GM12878 (cell line): ENCODE measurements around the gene TMEM171. TPM values are rescaled to one million over a fixed set of nuclear protein-coding genes. Genes with fewer than 3 reads are reported as not detected.

Experiments used
- ATAC-seq: fragments of 200-7000 bp; cut with Tn5 transposase; 3 replicates; pipeline ENCODE4 v1.9.1; 2020; ENCODE audit warnings: mild to moderate bottlenecking, moderate library complexity
- BruUV-seq: library from RNA; stranded (reverse); fragments of 400-500 nt; replicated peaks from 2 replicates; lab custom pipeline; 2021; lab: Mats Ljungman, UMichigan
- CTCF ChIA-PET: fragments of 300-600 bp; sonication (Branson Sonifier 250); formaldehyde crosslinking; extraction: SDS; loops from one replicate; lab custom pipeline; 2021; ENCODE audit warnings: inconsistent platforms; lab: Yijun Ruan, JAX
- POLR2A ChIA-PET: fragments of 350-600 bp; formaldehyde crosslinking; extraction: SDS; loops from one replicate; lab custom pipeline; 2021; ENCODE audit warnings: inconsistent platforms; lab: Charles Lee
- RAD21 ChIA-PET: fragments of 300-600 bp; sonication (Branson Sonifier 250); formaldehyde crosslinking; loops from one replicate; lab custom pipeline; 2023; ENCODE audit warnings: antibody characterized with exemption; ENCODE audit not compliant: unreplicated experiment; lab: Charles Lee
- SMC1A ChIA-PET: fragments of 300-600 bp; sonication (Branson Sonifier 250); formaldehyde crosslinking; loops from one replicate; lab custom pipeline; 2023; ENCODE audit not compliant: unreplicated experiment, uncharacterized antibody; lab: Charles Lee
- DNase-seq: peaks from one replicate; pipeline ENCODE4 v3.0.0-alpha.2; 2011; ENCODE audit warnings: low read depth, low spot score
- FAIRE-seq: peaks from 3 replicates; lab custom pipeline; 2011; peaks lifted over from hg19 to GRCh38; lab: Jason Lieb, UNC
- H2AFZ ChIP-seq: 2 replicates; pipeline ENCODE4 v1.6.0; 2011; ENCODE audit warnings: low read depth, low read length, control low read depth; ENCODE audit not compliant: control insufficient read depth
- H3K27ac ChIP-seq: 2 replicates; pipeline ENCODE4 v1.5.1; 2011; ENCODE audit warnings: control low read depth; ENCODE audit not compliant: control insufficient read depth, insufficient read depth
- H3K27me3 ChIP-seq, 2 experiments: replicated peaks in 1 of 2; 2 replicates each; pipeline versions ENCODE4 v1.6.0 to v1.6.1; 2011; ENCODE audit warnings: low read length in 1 of 2; ENCODE audit not compliant: control insufficient read depth in 2 of 2, insufficient read depth in 2 of 2
- H3K36me3 ChIP-seq, 2 experiments: 2 replicates each; pipeline ENCODE4 v1.5.1; 2011; ENCODE audit warnings: low read length in 1 of 2; ENCODE audit not compliant: control insufficient read depth in 2 of 2, insufficient read depth in 2 of 2
- H3K4me1 ChIP-seq: 2 replicates; pipeline ENCODE4 v1.6.1; 2011; ENCODE audit warnings: mild to moderate bottlenecking, low read length, moderate library complexity, mixed read lengths; ENCODE audit not compliant: control insufficient read depth, insufficient read depth
- H3K4me2 ChIP-seq: 2 replicates; pipeline ENCODE4 v1.6.0; 2011; ENCODE audit warnings: control low read depth; ENCODE audit not compliant: control insufficient read depth, insufficient read depth
- H3K4me3 ChIP-seq: fragments of 200-600 bp; sonication (generic); 2 replicates; pipeline ENCODE4 v1.5.1; 2016
- H3K79me2 ChIP-seq: 2 replicates; pipeline ENCODE4 v1.6.0; 2011; ENCODE audit warnings: low read length; ENCODE audit not compliant: control insufficient read depth, insufficient read depth
- H3K9ac ChIP-seq: 2 replicates; pipeline ENCODE4 v1.8.0; 2011; ENCODE audit warnings: low read length, control low read depth, mixed read lengths; ENCODE audit not compliant: control insufficient read depth, insufficient read depth
- H3K9me3 ChIP-seq: replicated peaks from 3 replicates; pipeline ENCODE4 v1.5.1; 2011; ENCODE audit warnings: mild to moderate bottlenecking, low read length; ENCODE audit not compliant: control insufficient read depth, insufficient read depth
- H4K20me1 ChIP-seq: 2 replicates; pipeline ENCODE4 v1.6.0; 2011; ENCODE audit not compliant: control insufficient read depth, insufficient read depth
- ASH2L ChIP-seq: fragments of 300-600, 200-600 bp; sonication (generic); IDR thresholded peaks from 2 replicates; pipeline ENCODE4 v1.6.1; 2017; ENCODE audit warnings: low read depth, mild to moderate bottlenecking, borderline replicate concordance
- CHD4 ChIP-seq: fragments of 200-600 bp; sonication (generic); IDR thresholded peaks from 2 replicates; pipeline ENCODE4 v1.6.1; 2016; ENCODE audit warnings: mild to moderate bottlenecking
- CUX1 ChIP-seq: IDR thresholded peaks from 2 replicates; pipeline ENCODE4 v1.6.1; 2012; ENCODE audit warnings: improper control_type of control experiment, low read depth, low read length; ENCODE audit not compliant: insufficient replicate concordance
- NBN ChIP-seq: fragments of 450-650 bp; IDR thresholded peaks from 2 replicates; pipeline ENCODE4 v1.6.1; 2016
- PBX3 ChIP-seq: IDR thresholded peaks from 2 replicates; pipeline ENCODE4 v1.6.1; 2011; ENCODE audit warnings: mild to moderate bottlenecking, low read depth, low read length, moderate library complexity; ENCODE audit not compliant: insufficient replicate concordance
- SPI1 ChIP-seq: IDR thresholded peaks from 2 replicates; pipeline ENCODE4 v1.6.1; 2011; ENCODE audit warnings: low read depth, mild to moderate bottlenecking, low read length, moderate library complexity, borderline replicate concordance; ENCODE audit not compliant: insufficient read depth
- TBL1XR1 ChIP-seq: IDR thresholded peaks from 2 replicates; pipeline ENCODE4 v1.6.1; 2012; ENCODE audit warnings: low read depth, low read length, improper control_type of control experiment
- WGBS: methylation state at CpG from one replicate; pipeline ENCODE4 v1.1.6; 2016; ENCODE audit warnings: low lambda C conversion rate; ENCODE audit not compliant: insufficient replicate concordance, insufficient coverage; ENCODE audit errors: missing lambda C conversion rate; 5-methylcytosine and 5-hydroxymethylcytosine counted together
- in situ Hi-C: fragments of 300-500 bp; cut with MboI; formaldehyde crosslinking; loops from 9 replicates; pipeline ENCODE4 v1.14.3; 2018; ENCODE audit warnings: mixed read lengths
- intact Hi-C: fragments of 100-400 bp; cut with micrococcal nuclease; formaldehyde crosslinking; loops from one replicate; pipeline ENCODE4 v1.14.2; 2022; ENCODE audit not compliant: unreplicated experiment
- polyA plus RNA-seq, 11 experiments: library from polyadenylated mRNA; depleted of rRNA in 4 of 11; unstranded in 6 of 11; stranded (reverse) in 5 of 11; fragments of >200 nt; fragmentation: Nextera tagmentation in 4 of 11; fragmentation: Illumina TruSeq in 1 of 11; extraction: Ambion mirVana in 4 of 11; extraction: Trizol in 1 of 11; gene quantifications; 1 replicate in 1 of 11; 2 replicates in 10 of 11; pipeline versions ENCODE4 v1.2.1 to v1.2.3, GENCODE V29; 2011 to 2016; ENCODE audit warnings: inconsistent platforms in 2 of 11, missing spikeins in 2 of 11, low read depth in 1 of 11
- total RNA-seq, 4 experiments: library from RNA; depleted of rRNA in 3 of 4; stranded (reverse); fragments of >200 nt in 3 of 4; fragmentation: Illumina TruSeq in 1 of 4; extraction: Trizol in 1 of 4; gene quantifications; 2 replicates each; pipeline versions ENCODE4 v1.2.1 to v1.2.3, GENCODE V29; 2013 to 2021

Gene TMEM171
- total and polyA plus RNA-seq, 10 of the 15 experiments (the other 5 are each of a cell fraction or from before 2014, with no cell fraction given): not detected

- ChIA-PET POLR2A (no interaction called here), RAD21 (no interaction called here), SMC1A (interaction anchor here (1.2 kb wide), 1 partner anchor 10 kb away, joined by 7 read pairs; no protein-coding TSS in a partner anchor), CTCF (no interaction called here)
- DNase-seq (no peak), ATAC-seq (no peak), FAIRE-seq (no peak)
- 31% methylated on average over 1 of the region's 1 CpG for WGBS
- Histone ChIP-seq H3K9me3 (no peaks in the 10 kb centered on the region), H3K36me3 (no peaks in the 10 kb centered on the region), H3K27me3 (peaks cover 0 to 2% of the 10 kb centered on the region in 2 experiments; a peak in 2 of 4 replicates), H3K79me2 (no peaks in the 10 kb centered on the region), H3K9ac (no peak overlapping the region), H3K27ac (no peak overlapping the region), H4K20me1 (no peaks in the 10 kb centered on the region), H3K4me2 (no peak overlapping the region), H2AFZ (no peak overlapping the region), H3K4me1 (no peaks in the 10 kb centered on the region), H3K4me3 (no peak overlapping the region)
- BruUV-seq: no TSS peak
- intact Hi-C loops: no loop called here
- TF ChIP-seq NBN (no peak), SPI1 (no peak), ASH2L (no peak), CUX1 (no peak), TBL1XR1 (no peak), CHD4 (no peak), PBX3 (no peak)
- in situ Hi-C loops: no loop called here
Measured at GRCh38 chr5:73110190-73110589, 10.2 kb upstream of the TMEM171 start.
